Superior temporal gyrus (tissue), 1 donor: ENCODE data around the gene ELMOD1.
A peak's percentile ranks its signal among the peaks of the same experiment; 100 is the strongest.

Source experiments
- DNase-seq: peaks from one replicate; pipeline ENCODE4 v3.0.0-alpha.2; 2016; ENCODE audit errors: extremely low spot score

ELMOD1 gene

GRCh38 chr11:107688322-107688918 is 97.5 kb downstream of the ELMOD1 start:
- no peak for DNase-seq

- peak; percentile 88 for DNase-seq
Observed at GRCh38 chr11:107689317-107690202, 98.6 kb downstream of the ELMOD1 start.

- DNase-seq, result no peak
Observed at GRCh38 chr11:107691000-107691750, 100.2 kb downstream of the ELMOD1 start.

GRCh38 chr11:107695446-107695845 is 104.5 kb downstream of the ELMOD1 start:
- no peak for DNase-seq

GRCh38 chr11:107696140-107696539 is 105.2 kb downstream of the ELMOD1 start:
- peak; percentile 53 for DNase-seq

- no peak for DNase-seq
Observed at GRCh38 chr11:107697291-107697690, 106.3 kb downstream of the ELMOD1 start.

- no peak for DNase-seq
Observed at GRCh38 chr11:107699371-107700285, 108.7 kb downstream of the ELMOD1 start.

- DNase-seq, result no peak
Observed at GRCh38 chr11:107702109-107702660, 111.2 kb downstream of the ELMOD1 start.

- no peak for DNase-seq
Observed at GRCh38 chr11:107702723-107703122, 111.8 kb downstream of the ELMOD1 start.

- no peak for DNase-seq
Observed at GRCh38 chr11:107704451-107704850, 113.5 kb downstream of the ELMOD1 start.

- no peak for DNase-seq
Observed at GRCh38 chr11:107705027-107705426, 114.1 kb downstream of the ELMOD1 start.

- DNase-seq, result no peak
Observed at GRCh38 chr11:107706531-107706930, 115.6 kb downstream of the ELMOD1 start.

GRCh38 chr11:107707215-107707671 is 116.3 kb downstream of the ELMOD1 start:
- DNase-seq, result no peak

GRCh38 chr11:107707807-107708206 is 116.9 kb downstream of the ELMOD1 start:
- DNase-seq, result no peak

- no peak for DNase-seq
Observed at GRCh38 chr11:107708792-107709191, 117.8 kb downstream of the ELMOD1 start.

GRCh38 chr11:107710301-107710700 is 119.4 kb downstream of the ELMOD1 start:
- DNase-seq, result no peak

- no peak for DNase-seq
Observed at GRCh38 chr11:107711861-107712755, 121.2 kb downstream of the ELMOD1 start, which contains the start of gene SLN. Gene SLN (minus strand): TSS chr11:107712056.

- DNase-seq, result peak; percentile 29
Observed at GRCh38 chr11:107713009-107713408, 122.1 kb downstream of the ELMOD1 start.
